Measurements from ENCODE around the gene MRPL43. TPM values are rescaled to one million over a fixed set of nuclear protein-coding genes. Genes with fewer than 3 reads are reported as not detected.

The MRPL43 gene
- total and polyA plus RNA-seq, 2 experiments from 2014 or later: 60.4 to 126 TPM

GRCh38 chr10:100978901-100979195, 8.4 kb downstream of the MRPL43 start (continued):
- TF ChIP-seq ZNF462 (CRISPR knock-in tag; IDR thresholded peaks at IDR 0.05) (no peak), ETS1 (IDR thresholded peaks at IDR 0.05) (no peak), STAT1 (IDR thresholded peaks at IDR 0.05; ENCODE audit: unreplicated experiment) (no peak)

GRCh38 chr10:100978121-100978900, 9.0 kb downstream of the MRPL43 start:
- Histone ChIP-seq H3K4me2 (no peak overlapping the region), H4K20me1 (replicated peaks; ENCODE audit: insufficient read depth) (no peaks in the 10 kb centered on the region), H3F3A (replicated peaks; ENCODE audit: low read depth) (no peaks in the 10 kb centered on the region), H3K4me1 (ENCODE audit: insufficient read depth) (no peaks in the 10 kb centered on the region), H3K79me2 (replicated peaks; ENCODE audit: insufficient read depth) (no peaks in the 10 kb centered on the region), H2AFZ (no peak overlapping the region), H3K27ac (ENCODE audit: low read depth) (no peak overlapping the region), H3K9me2 (ENCODE audit: insufficient read depth) (no peaks in the 10 kb centered on the region), H3K36me3 (ENCODE audit: insufficient read depth) (no peaks in the 10 kb centered on the region), H3K27me3 (ENCODE audit: insufficient read depth) (no peaks in the 10 kb centered on the region), H3K4me3 (no peak overlapping the region)
- H3K9me3 Mint-ChIP-seq: no peaks in the 10 kb centered on the region
- ATAC-seq (no peak), DNase-seq (ENCODE audit: low spot score) (no peak)
- no peak overlapping the region for H3K4me3 Mint-ChIP-seq
- H3K27me3 Mint-ChIP-seq (ENCODE audit: insufficient read depth, low read depth, poor library complexity): peaks cover 7% of the 10 kb centered on the region
- H3K27ac Mint-ChIP-seq: no peak overlapping the region
- peaks cover 6% of the 10 kb centered on the region; the same call in 2 of the 3 replicates for H3K4me1 Mint-ChIP-seq
- peaks cover 3% of the 10 kb centered on the region; the same call in 1 of the 3 replicates for H3K36me3 Mint-ChIP-seq (ENCODE audit: low read depth)
- TF ChIP-seq NANOG (IDR thresholded peaks at IDR 0.05; ENCODE audit: borderline replicate concordance) (no peak), CREB1 (CRISPR knock-in tag; IDR thresholded peaks at IDR 0.05; ENCODE audit: low read depth) (no peak), STAT1 (IDR thresholded peaks at IDR 0.05; ENCODE audit: unreplicated experiment) (no peak)
